Superior temporal gyrus (tissue), 1 donor: ENCODE measurements around the gene SRGAP1.

Source experiments
- DNase-seq: peaks from one replicate; pipeline ENCODE4 v3.0.0-alpha.2; 2016; ENCODE audit errors: extremely low spot score

SRGAP1 gene

GRCh38 chr12:64203775-64204174, 359.3 kb downstream of the SRGAP1 start:
- no peak for DNase-seq

- no peak for DNase-seq
Observed at GRCh38 chr12:64205542-64205941, 361.0 kb downstream of the SRGAP1 start.

- no peak for DNase-seq
Observed at GRCh38 chr12:64207453-64207852, 363.0 kb downstream of the SRGAP1 start.
